Neural cell (in vitro differentiated cells): ENCODE measurements around the gene DUSP2. TPM values are rescaled to one million over a fixed set of nuclear protein-coding genes. Genes with fewer than 3 reads are reported as not detected.

Experiments used
- H2AFZ ChIP-seq: fragments of 200-600, 300-800 bp; sonication (generic), shearing (Covaris generic); 2 replicates; pipeline ENCODE4 v1.6.0; 2014; ENCODE audit warnings: low read depth, mild to moderate bottlenecking, antibody characterized with exemption, low read length, moderate library complexity
- H3F3A ChIP-seq: fragments of 200-600 bp; shearing (Covaris generic); 2 replicates; pipeline ENCODE4 v1.6.1; 2016; ENCODE audit warnings: mild to moderate bottlenecking, moderate library complexity, mixed read lengths, antibody characterized with exemption, low read length; ENCODE audit not compliant: insufficient read depth, poor library complexity, severe bottlenecking
- H3K27ac ChIP-seq: fragments of 200-600, 300-800 bp; sonication (generic), shearing (Covaris generic); 2 replicates; pipeline ENCODE4 v1.5.1; 2014; ENCODE audit warnings: mild to moderate bottlenecking, low read length, moderate library complexity
- H3K27me3 ChIP-seq: fragments of 300-800, 200-600 bp; sonication (generic), shearing (Covaris generic); 2 replicates; pipeline ENCODE4 v1.6.0; 2014; ENCODE audit warnings: mild to moderate bottlenecking, low read depth, low read length, moderate library complexity; ENCODE audit not compliant: insufficient read depth
- H3K36me3 ChIP-seq: fragments of 300-800, 200-600 bp; sonication (generic), shearing (Covaris generic); 2 replicates; pipeline ENCODE4 v1.5.1; 2014; ENCODE audit warnings: mild to moderate bottlenecking, antibody characterized with exemption, low read length, moderate library complexity; ENCODE audit not compliant: insufficient read depth
- H3K4me2 ChIP-seq: fragments of 300-800, 200-600 bp; sonication (generic), shearing (Covaris generic); 2 replicates; pipeline ENCODE4 v1.6.0; 2014; ENCODE audit warnings: mild to moderate bottlenecking, low read length
- H3K4me3 ChIP-seq: fragments of 300-800, 200-600 bp; sonication (generic), shearing (Covaris generic); 2 replicates; pipeline ENCODE4 v1.5.1; 2014; ENCODE audit warnings: mild to moderate bottlenecking, low read length, moderate library complexity
- H3K79me2 ChIP-seq: fragments of 200-600 bp; shearing (Covaris generic); replicated peaks from 2 replicates; pipeline ENCODE4 v1.6.0; 2014; ENCODE audit warnings: mild to moderate bottlenecking, low read length, moderate library complexity; ENCODE audit not compliant: insufficient read depth
- H3K9ac ChIP-seq: fragments of 300-800, 200-600 bp; sonication (generic), shearing (Covaris generic); 2 replicates; pipeline ENCODE4 v1.6.1; 2016; ENCODE audit warnings: mild to moderate bottlenecking, low read length, mixed read lengths
- H3K9me2 ChIP-seq: fragments of 200-600 bp; shearing (Covaris generic); 2 replicates; pipeline ENCODE4 v1.6.1; 2016; ENCODE audit warnings: mild to moderate bottlenecking, low read length, mixed read lengths; ENCODE audit not compliant: insufficient read depth
- H3K9me3 ChIP-seq: fragments of 200-600, 300-800 bp; sonication (generic), shearing (Covaris generic); 2 replicates; pipeline ENCODE4 v1.6.1; 2016; ENCODE audit warnings: mild to moderate bottlenecking, mixed run types, low read length, moderate library complexity, mixed read lengths
- H4K20me1 ChIP-seq: fragments of 200-600 bp; shearing (Covaris generic); 2 replicates; pipeline ENCODE4 v1.6.1; 2016; ENCODE audit warnings: mild to moderate bottlenecking, mixed run types; ENCODE audit not compliant: insufficient read depth
- CTCF ChIP-seq: fragments of 450-650 bp; IDR thresholded peaks from 2 replicates; pipeline ENCODE4 v1.5.1; 2014; ENCODE audit warnings: antibody characterized with exemption, mild to moderate bottlenecking, moderate library complexity; ENCODE audit not compliant: poor library complexity, severe bottlenecking
- EP300 ChIP-seq: fragments of 450-650 bp; conservative IDR thresholded peaks from 2 replicates; pipeline ENCODE4 v1.6.1; 2014; ENCODE audit warnings: antibody characterized with exemption, mild to moderate bottlenecking, moderate library complexity; ENCODE audit not compliant: poor library complexity, severe bottlenecking
- EZH2 ChIP-seq: fragments of 200-600, 300-800 bp; shearing (Covaris generic), sonication (generic); IDR thresholded peaks from 2 replicates; pipeline ENCODE4 v1.6.1; 2014; ENCODE audit warnings: antibody characterized with exemption, low read length, borderline replicate concordance, mild to moderate bottlenecking; ENCODE audit not compliant: insufficient read depth, poor library complexity, severe bottlenecking
- MXI1 ChIP-seq: fragments of 450-650 bp; conservative IDR thresholded peaks from 2 replicates; pipeline ENCODE4 v1.6.1; 2014; ENCODE audit warnings: antibody characterized with exemption, mild to moderate bottlenecking; ENCODE audit not compliant: poor library complexity, severe bottlenecking
- POLR2AphosphoS5 ChIP-seq: IDR thresholded peaks from 2 replicates; pipeline ENCODE4 v1.6.1; 2012
- RAD21 ChIP-seq: fragments of 450-650 bp; conservative IDR thresholded peaks from 2 replicates; pipeline ENCODE4 v1.6.1; 2014; ENCODE audit warnings: antibody characterized with exemption, mild to moderate bottlenecking, moderate library complexity
- REST ChIP-seq: IDR thresholded peaks from 2 replicates; pipeline ENCODE4 v1.6.1; 2012; ENCODE audit warnings: borderline replicate concordance
- SMC3 ChIP-seq: fragments of 450-650 bp; conservative IDR thresholded peaks from 2 replicates; pipeline ENCODE4 v1.6.1; 2014; ENCODE audit warnings: antibody characterized with exemption, mild to moderate bottlenecking, moderate library complexity; ENCODE audit not compliant: poor library complexity
- TAF1 ChIP-seq: IDR thresholded peaks from 2 replicates; pipeline ENCODE4 v1.6.1; 2012; ENCODE audit warnings: low read depth
- polyA plus RNA-seq: library from polyadenylated mRNA; depleted of rRNA; stranded (reverse); fragments of >200 nt; gene quantifications from 2 replicates; pipeline ENCODE4 v1.2.3, GENCODE V29; 2014

DUSP2 gene
- polyA plus RNA-seq, 1 donor from 2014 or later, result 2.1 TPM

GRCh38 chr2:96124406-96125265, 20.6 kb downstream of the DUSP2 start:
- Histone ChIP-seq H3K27ac (no peak overlapping the region), H3K4me3 (no peak overlapping the region), H3K27me3 (no peaks in the 10 kb centered on the region), H3K79me2 (no peaks in the 10 kb centered on the region), H3K36me3 (no peaks in the 10 kb centered on the region), H2AFZ (no peak overlapping the region), H3K9ac (no peak overlapping the region), H3K4me2 (no peak overlapping the region), H3F3A (no peaks in the 10 kb centered on the region), H4K20me1 (no peaks in the 10 kb centered on the region), H3K9me2 (no peaks in the 10 kb centered on the region), H3K9me3 (no peaks in the 10 kb centered on the region)
- TF ChIP-seq REST, result no peak

- H3K9me3 ChIP-seq, result no peaks in the 10 kb centered on the region
- no peaks in the 10 kb centered on the region for H3K36me3 ChIP-seq
- H3K9me2 ChIP-seq, result no peaks in the 10 kb centered on the region
- H3K27ac ChIP-seq, result no peak overlapping the region
- H2AFZ ChIP-seq, result no peak overlapping the region
- TF ChIP-seq EZH2, result no peak
- no peak for TF ChIP-seq MXI1
- no peak for TF ChIP-seq EP300
- TF ChIP-seq POLR2AphosphoS5, result no peak
- no peak for TF ChIP-seq REST
- no peak for TF ChIP-seq TAF1
- TF ChIP-seq CTCF, result no peak
- TF ChIP-seq RAD21, result no peak
- no peak for TF ChIP-seq SMC3
- no peaks in the 10 kb centered on the region for H3F3A ChIP-seq
- no peaks in the 10 kb centered on the region for H3K27me3 ChIP-seq
- no peak overlapping the region for H3K4me2 ChIP-seq
- H4K20me1 ChIP-seq, result no peaks in the 10 kb centered on the region
- no peak overlapping the region for H3K4me3 ChIP-seq
- H3K79me2 ChIP-seq, result no peaks in the 10 kb centered on the region
- no peak overlapping the region for H3K9ac ChIP-seq
Measured at GRCh38 chr2:96123936-96124335, 21.3 kb downstream of the DUSP2 start.
